HepG2 (cell line): ENCODE data around the gene TTC31. TPM values are rescaled to one million over a fixed set of nuclear protein-coding genes. Genes with fewer than 3 reads are reported as not detected.

Experiments
- ATF7 ChIP-seq, 2 experiments: fragments of 450-650 bp in 1 of 2; sonication (generic) in 1 of 2; formaldehyde crosslinking in 1 of 2; IDR thresholded peaks; 2 replicates each; pipeline versions ENCODE4 v1.4.0 to v1.6.1; 2016 to 2020; ENCODE audit warnings: antibody characterized with exemption in 1 of 2, mild to moderate bottlenecking in 1 of 2, missing genetic modification reagents in 1 of 2
- CREM ChIP-seq, 2 experiments: sonication (generic) in 1 of 2; formaldehyde crosslinking in 1 of 2; IDR thresholded peaks; 2 replicates each; pipeline versions ENCODE4 v1.4.0 to v1.6.1; 2016 to 2020; ENCODE audit warnings: antibody characterized with exemption in 1 of 2, mild to moderate bottlenecking in 1 of 2, missing genetic modification reagents in 1 of 2
- EZH2 ChIP-seq: conservative IDR thresholded peaks from 2 replicates; pipeline ENCODE4 v1.6.1; 2012; ENCODE audit warnings: mild to moderate bottlenecking, low read depth, low read length, moderate library complexity
- MAFK ChIP-seq, 2 experiments: IDR thresholded peaks in 1 of 2; conservative IDR thresholded peaks in 1 of 2; 2 replicates each; pipeline ENCODE4 v1.6.1; 2011; ENCODE audit warnings: improper control_type of control experiment in 2 of 2, low read length in 2 of 2
- MYC ChIP-seq: sonication (generic); formaldehyde crosslinking; IDR thresholded peaks from 2 replicates; pipeline ENCODE4 v1.9.0; 2021; ENCODE audit warnings: missing genetic modification reagents, borderline replicate concordance
- NR3C1 ChIP-seq: sonication (generic); formaldehyde crosslinking; IDR thresholded peaks from 2 replicates; pipeline ENCODE4 v1.4.0; 2020; ENCODE audit warnings: missing genetic modification reagents
- POGZ ChIP-seq: sonication (generic); formaldehyde crosslinking; IDR thresholded peaks from 2 replicates; pipeline ENCODE4 v1.4.0; 2020; ENCODE audit warnings: mild to moderate bottlenecking, missing genetic modification reagents
- SOX5 ChIP-seq: IDR thresholded peaks from 2 replicates; pipeline ENCODE4 v1.6.1; 2016; ENCODE audit warnings: borderline replicate concordance
- ZBTB2 ChIP-seq: sonication (generic); formaldehyde crosslinking; IDR thresholded peaks from 2 replicates; pipeline ENCODE4 v1.8.0; 2022; ENCODE audit warnings: low read depth, missing genetic modification reagents
- ZBTB4 ChIP-seq: sonication (generic); formaldehyde crosslinking; IDR thresholded peaks from 2 replicates; pipeline ENCODE4 v1.4.0; 2020; ENCODE audit warnings: missing genetic modification reagents, mild to moderate bottlenecking, borderline replicate concordance
- ZBTB40 ChIP-seq, 2 experiments: fragments of 450-650 bp in 1 of 2; sonication (generic) in 1 of 2; formaldehyde crosslinking in 1 of 2; IDR thresholded peaks; 2 replicates each; pipeline versions ENCODE4 v1.6.1 to v1.8.0; 2016 to 2022; ENCODE audit warnings: antibody characterized with exemption in 1 of 2, mild to moderate bottlenecking in 1 of 2, missing genetic modification reagents in 1 of 2
- ZBTB7A ChIP-seq: sonication (generic); formaldehyde crosslinking; IDR thresholded peaks from 2 replicates; pipeline ENCODE4 v1.8.0; 2022; ENCODE audit warnings: mild to moderate bottlenecking, missing genetic modification reagents
- ZNF543 ChIP-seq: sonication (generic); formaldehyde crosslinking; IDR thresholded peaks from 2 replicates; pipeline ENCODE4 v1.4.0; 2020; ENCODE audit warnings: mild to moderate bottlenecking, missing genetic modification reagents
- polyA plus RNA-seq, 8 experiments: library from polyadenylated mRNA; depleted of rRNA in 3 of 8; stranded (reverse) in 7 of 8; unstranded in 1 of 8; fragments of >200 nt; fragmentation: Illumina TruSeq in 4 of 8; extraction: Trizol in 4 of 8; gene quantifications; 2 replicates each; pipeline versions ENCODE4 v1.2.1 to v1.2.3, GENCODE V29; 2011 to 2016; ENCODE audit warnings: low read depth in 4 of 8, missing spikeins in 1 of 8, mixed read lengths in 1 of 8; ENCODE audit not compliant: insufficient read depth in 1 of 8
- total RNA-seq, 5 experiments: library from RNA; depleted of rRNA; stranded (reverse); fragments of >200 nt; fragmentation: Illumina TruSeq; extraction: Trizol; gene quantifications; 2 replicates each; pipeline ENCODE4 v1.2.3, GENCODE V29; 2016; ENCODE audit warnings: low read depth in 1 of 5

The TTC31 gene
- total and polyA plus RNA-seq, 2 of the 13 experiments (the other 11 are each of a cell fraction or from before 2014, with no cell fraction given) = 28.3 to 39.5 TPM

GRCh38 chr2:74529357-74530238, 46.7 kb downstream of the TTC31 start, which contains the start of the genes AUP1 and HTRA2 (continued):
- TF ChIP-seq MYC (CRISPR knock-in tag) (peak; percentile 84), ZBTB7A (CRISPR knock-in tag) (no peak; the same call in 1 of the 2 replicates), ZBTB40 (IDR thresholded peaks at IDR 0.05) (no peak), ZBTB40 (CRISPR knock-in tag; IDR thresholded peaks at IDR 0.05) (peak; percentile 60; the same call in 1 of the 2 replicates), ZNF543 (CRISPR knock-in tag) (peak; percentile 99), MAFK (conservative IDR thresholded peaks at IDR 0.05 in 1 of 2, IDR thresholded peaks at IDR 0.05 in 1 of 2; ENCODE audit: low read length in 2 of 2) (peak in 1 of 2 experiments; percentile 4; a peak in 1 of 4 replicates), NR3C1 (CRISPR knock-in tag) (no peak), ATF7 (IDR thresholded peaks at IDR 0.05) (no peak), ATF7 (CRISPR knock-in tag; IDR thresholded peaks at IDR 0.05) (0 out of 2 replicates have a peak, but pooled peaks have one; percentile 31), ZBTB2 (CRISPR knock-in tag) (peak; percentile 43; the same call in 1 of the 2 replicates), ZBTB4 (CRISPR knock-in tag) (peak; percentile 51; the same call in 1 of the 2 replicates), EZH2 (no peak), CREM (IDR thresholded peaks at IDR 0.05) (peak; percentile 98), CREM (CRISPR knock-in tag; IDR thresholded peaks at IDR 0.05) (no peak), POGZ (CRISPR knock-in tag) (peak; percentile 92), SOX5 (peak; percentile 66)
